Parathyroid adenoma (tissue), 2 donors: Measurements from ENCODE around the gene PALD1.

Source experiments
- H2AFZ ChIP-seq: fragments of 300-600 bp; sonication (generic); one replicate; pipeline ENCODE4 v1.7.0; 2017; ENCODE audit warnings: antibody characterized with exemption, mild to moderate bottlenecking
- H3K27ac ChIP-seq: fragments of 300-600 bp; sonication (generic); one replicate; pipeline ENCODE4 v1.7.0; 2017
- H3K27me3 ChIP-seq: fragments of 300-600 bp; sonication (generic); one replicate; pipeline ENCODE4 v1.7.0; 2017; ENCODE audit warnings: low read length; ENCODE audit not compliant: control insufficient read depth, insufficient read depth
- H3K36me3 ChIP-seq: fragments of 300-600 bp; sonication (generic); one replicate; pipeline ENCODE4 v1.7.0; 2017; ENCODE audit warnings: low read length; ENCODE audit not compliant: control insufficient read depth, insufficient read depth
- H3K4me1 ChIP-seq: fragments of 300-600 bp; sonication (generic); one replicate; pipeline ENCODE4 v1.7.0; 2017; ENCODE audit warnings: control low read depth
- H3K4me2 ChIP-seq: fragments of 300-600 bp; sonication (generic); one replicate; pipeline ENCODE4 v1.7.0; 2017; ENCODE audit warnings: low read length
- H3K4me3 ChIP-seq: fragments of 300-600 bp; sonication (generic); one replicate; pipeline ENCODE4 v1.7.0; 2017; ENCODE audit warnings: low read depth, low read length
- H3K79me2 ChIP-seq: fragments of 300-600 bp; sonication (generic); one replicate; pipeline ENCODE4 v1.7.0; 2017; ENCODE audit warnings: control low read depth
- H3K9ac ChIP-seq: fragments of 300-600 bp; sonication (generic); one replicate; pipeline ENCODE4 v1.7.0; 2017; ENCODE audit warnings: mild to moderate bottlenecking
- H3K9me3 ChIP-seq: fragments of 300-600 bp; sonication (generic); one replicate; pipeline ENCODE4 v1.7.0; 2017; ENCODE audit warnings: low read length; ENCODE audit not compliant: control insufficient read depth
- CTCF ChIP-seq: fragments of 300-600 bp; sonication (generic); IDR thresholded peaks from one replicate; pipeline ENCODE4 v1.7.0; 2017; ENCODE audit warnings: antibody characterized with exemption, mild to moderate bottlenecking
- donor health status: primary hyperparathyroidism.

PALD1 gene

GRCh38 chr10:70568113-70568512 lies 89.5 kb downstream of the PALD1 start:
- Histone ChIP-seq H3K4me3 (no peak overlapping the region), H3K4me1 (no peaks in the 10 kb centered on the region), H2AFZ (no peak overlapping the region), H3K79me2 (no peaks in the 10 kb centered on the region), H3K27me3 (no peaks in the 10 kb centered on the region), H3K4me2 (no peak overlapping the region), H3K27ac (no peak overlapping the region), H3K9ac (no peak overlapping the region), H3K36me3 (no peaks in the 10 kb centered on the region), H3K9me3 (no peaks in the 10 kb centered on the region)
- TF ChIP-seq CTCF: no peak

GRCh38 chr10:70568781-70569495 lies 90.4 kb downstream of the PALD1 start:
- TF ChIP-seq CTCF: no peak
- H3K9me3 ChIP-seq: no peaks in the 10 kb centered on the region

GRCh38 chr10:70571236-70571635 lies 92.7 kb downstream of the PALD1 start:
- H3K4me3 ChIP-seq: no peak overlapping the region
- H2AFZ ChIP-seq: no peak overlapping the region
- no peaks in the 10 kb centered on the region for H3K36me3 ChIP-seq
- H3K4me1 ChIP-seq: no peaks in the 10 kb centered on the region
- H3K9ac ChIP-seq: no peak overlapping the region
- no peak overlapping the region for H3K27ac ChIP-seq
- H3K79me2 ChIP-seq: no peaks in the 10 kb centered on the region
- no peaks in the 10 kb centered on the region for H3K27me3 ChIP-seq
- no peak overlapping the region for H3K4me2 ChIP-seq
- H3K9me3 ChIP-seq: no peaks in the 10 kb centered on the region
- TF ChIP-seq CTCF: no peak

More at GRCh38 chr10:70568781-70569495, 90.4 kb downstream of the PALD1 start:
- Histone ChIP-seq H3K4me3 (no peak overlapping the region), H2AFZ (no peak overlapping the region), H3K79me2 (no peaks in the 10 kb centered on the region), H3K27ac (no peak overlapping the region), H3K4me1 (no peaks in the 10 kb centered on the region), H3K36me3 (no peaks in the 10 kb centered on the region), H3K27me3 (no peaks in the 10 kb centered on the region), H3K4me2 (no peak overlapping the region), H3K9ac (no peak overlapping the region)

GRCh38 chr10:70571636-70572439 lies 93.3 kb downstream of the PALD1 start:
- no peak for TF ChIP-seq CTCF
- peaks cover 4% of the 10 kb centered on the region for H3K4me1 ChIP-seq
- no peaks in the 10 kb centered on the region for H3K9me3 ChIP-seq
- no peak overlapping the region for H3K4me2 ChIP-seq
- H3K36me3 ChIP-seq: no peaks in the 10 kb centered on the region
- H3K4me3 ChIP-seq: no peak overlapping the region
- no peak overlapping the region for H3K9ac ChIP-seq
- no peaks in the 10 kb centered on the region for H3K27me3 ChIP-seq
- no peaks in the 10 kb centered on the region for H3K79me2 ChIP-seq
- H2AFZ ChIP-seq: no peak overlapping the region
- H3K27ac ChIP-seq: no peak overlapping the region
